DOHH2 (cell line): ENCODE results near the gene NUDT16L1.

ENCODE experiments used
- H3F3A ChIP-seq: fragments of 200-600 bp; sonication (generic), shearing (Covaris generic); 2 replicates; pipeline ENCODE4 v1.6.0; 2016; ENCODE audit warnings: antibody characterized with exemption, mild to moderate bottlenecking; ENCODE audit not compliant: control insufficient read depth, insufficient read depth
- H3K27ac ChIP-seq: fragments of 200-600 bp; sonication (generic); 2 replicates; pipeline ENCODE4 v1.5.1; 2014; ENCODE audit warnings: low read depth, mild to moderate bottlenecking, low read length, moderate library complexity
- H3K27me3 ChIP-seq: fragments of 200-600 bp; sonication (generic); 2 replicates; pipeline ENCODE4 v1.6.1; 2014; ENCODE audit warnings: mild to moderate bottlenecking, low read length, mixed read lengths; ENCODE audit not compliant: control insufficient read depth
- H3K36me3 ChIP-seq: fragments of 200-600 bp; sonication (generic); 2 replicates; pipeline ENCODE4 v1.6.1; 2014; ENCODE audit warnings: mild to moderate bottlenecking, low read length, moderate library complexity, mixed read lengths; ENCODE audit not compliant: control insufficient read depth
- H3K4me1 ChIP-seq: fragments of 200-600 bp; sonication (generic); 2 replicates; pipeline ENCODE4 v1.6.1; 2014; ENCODE audit warnings: mild to moderate bottlenecking, low read length, mixed read lengths; ENCODE audit not compliant: control insufficient read depth
- H3K4me2 ChIP-seq: fragments of 200-600 bp; sonication (generic); 2 replicates; pipeline ENCODE4 v1.6.0; 2014; ENCODE audit warnings: mild to moderate bottlenecking, low read length, moderate library complexity
- H3K4me3 ChIP-seq: fragments of 200-600 bp; sonication (generic); 2 replicates; pipeline ENCODE4 v1.5.1; 2014; ENCODE audit warnings: mild to moderate bottlenecking, low read length, mixed read lengths
- H3K79me2 ChIP-seq: fragments of 200-600 bp; sonication (generic); 2 replicates; pipeline ENCODE4 v1.6.1; 2014; ENCODE audit warnings: mild to moderate bottlenecking, low read length, mixed read lengths; ENCODE audit not compliant: control insufficient read depth
- H3K9me2 ChIP-seq: fragments of 200-600 bp; sonication (generic); replicated peaks from 2 replicates; pipeline ENCODE4 v1.6.1; 2014; ENCODE audit warnings: mild to moderate bottlenecking, low read length, mixed read lengths; ENCODE audit not compliant: control insufficient read depth
- H3K9me3 ChIP-seq: fragments of 200-600 bp; sonication (generic); 2 replicates; pipeline ENCODE4 v1.6.1; 2014; ENCODE audit warnings: antibody characterized with exemption, low read length, mixed read lengths; ENCODE audit not compliant: control insufficient read depth, insufficient read depth
- H4K20me1 ChIP-seq: fragments of 200-600 bp; sonication (generic); 2 replicates; pipeline ENCODE4 v1.6.0; 2014; ENCODE audit warnings: low read depth, mild to moderate bottlenecking, antibody characterized with exemption, low read length, moderate library complexity; ENCODE audit not compliant: control insufficient read depth, insufficient read depth
- EZH2phosphoT487 ChIP-seq: fragments of 200-600 bp; sonication (generic); IDR thresholded peaks from 2 replicates; pipeline ENCODE4 v1.6.1; 2017; ENCODE audit warnings: borderline replicate concordance, mild to moderate bottlenecking, antibody characterized with exemption, low read length, moderate library complexity, mixed read lengths
- TF ChIP-seq, protein P1 (sequence below): fragments of 200-600 bp; sonication (generic); IDR thresholded peaks from one replicate; pipeline ENCODE4 v1.5.1; 2014; ENCODE audit warnings: antibody characterized with exemption, mild to moderate bottlenecking, low read depth, low read length; ENCODE audit not compliant: poor library complexity, severe bottlenecking

NUDT16L1 gene

DNA sequence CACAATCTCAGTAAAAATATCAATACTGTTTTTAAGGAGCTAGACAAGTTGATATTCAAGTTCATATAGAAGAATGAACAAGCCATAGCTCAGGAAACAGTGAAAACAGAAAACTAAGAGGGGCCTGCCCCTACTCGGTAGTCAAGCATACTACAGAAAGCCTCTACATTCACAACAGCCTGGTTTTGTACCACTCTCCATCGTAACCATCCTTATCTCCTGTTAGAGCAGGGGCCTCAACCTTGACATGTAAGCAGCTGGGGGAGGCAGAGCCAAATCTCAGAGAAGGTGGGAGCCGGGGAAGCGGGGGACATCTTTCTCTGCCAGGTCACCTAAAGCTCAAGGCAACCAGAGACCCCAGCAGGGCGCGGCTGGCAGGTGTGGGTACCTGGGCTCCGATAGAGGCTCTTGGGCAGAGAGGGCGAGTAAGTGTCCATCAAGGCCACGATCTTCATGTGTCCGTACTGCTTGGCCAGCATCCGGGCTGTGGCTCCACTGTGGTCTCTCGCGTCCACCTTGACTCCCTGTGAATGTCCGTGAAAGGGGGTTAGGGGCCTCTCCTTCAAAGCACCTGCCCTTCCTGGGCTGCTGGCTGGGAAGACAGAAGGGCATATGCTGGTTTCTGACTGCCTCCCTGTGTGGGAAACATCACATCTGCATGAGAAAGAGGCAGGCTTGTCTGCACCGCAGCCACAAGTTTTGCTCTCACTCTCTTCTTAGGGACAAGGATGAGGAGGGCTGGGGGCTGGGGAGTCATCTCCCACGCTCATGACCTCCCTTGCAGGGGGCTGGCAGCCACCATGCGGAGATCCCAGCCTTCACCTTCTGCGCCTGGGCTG, 20.5 kb downstream of the NUDT16L1 start:
- Histone ChIP-seq H3K4me1 (peaks cover 9% of the 10 kb centered on the region), H3K9me2 (no peaks in the 10 kb centered on the region), H3K27ac (no peak overlapping the region), H3K27me3 (no peaks in the 10 kb centered on the region), H3K79me2 (no peaks in the 10 kb centered on the region), H3K4me2 (no peak overlapping the region), H4K20me1 (no peaks in the 10 kb centered on the region), H3K36me3 (peaks cover 8% of the 10 kb centered on the region), H3K4me3 (no peak overlapping the region), H3K9me3 (no peaks in the 10 kb centered on the region), H3F3A (no peaks in the 10 kb centered on the region)
- TF ChIP-seq EZH2phosphoT487 = no peak
- TF ChIP-seq, protein P1, sequence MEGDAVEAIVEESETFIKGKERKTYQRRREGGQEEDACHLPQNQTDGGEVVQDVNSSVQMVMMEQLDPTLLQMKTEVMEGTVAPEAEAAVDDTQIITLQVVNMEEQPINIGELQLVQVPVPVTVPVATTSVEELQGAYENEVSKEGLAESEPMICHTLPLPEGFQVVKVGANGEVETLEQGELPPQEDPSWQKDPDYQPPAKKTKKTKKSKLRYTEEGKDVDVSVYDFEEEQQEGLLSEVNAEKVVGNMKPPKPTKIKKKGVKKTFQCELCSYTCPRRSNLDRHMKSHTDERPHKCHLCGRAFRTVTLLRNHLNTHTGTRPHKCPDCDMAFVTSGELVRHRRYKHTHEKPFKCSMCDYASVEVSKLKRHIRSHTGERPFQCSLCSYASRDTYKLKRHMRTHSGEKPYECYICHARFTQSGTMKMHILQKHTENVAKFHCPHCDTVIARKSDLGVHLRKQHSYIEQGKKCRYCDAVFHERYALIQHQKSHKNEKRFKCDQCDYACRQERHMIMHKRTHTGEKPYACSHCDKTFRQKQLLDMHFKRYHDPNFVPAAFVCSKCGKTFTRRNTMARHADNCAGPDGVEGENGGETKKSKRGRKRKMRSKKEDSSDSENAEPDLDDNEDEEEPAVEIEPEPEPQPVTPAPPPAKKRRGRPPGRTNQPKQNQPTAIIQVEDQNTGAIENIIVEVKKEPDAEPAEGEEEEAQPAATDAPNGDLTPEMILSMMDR = no peak

DNA sequence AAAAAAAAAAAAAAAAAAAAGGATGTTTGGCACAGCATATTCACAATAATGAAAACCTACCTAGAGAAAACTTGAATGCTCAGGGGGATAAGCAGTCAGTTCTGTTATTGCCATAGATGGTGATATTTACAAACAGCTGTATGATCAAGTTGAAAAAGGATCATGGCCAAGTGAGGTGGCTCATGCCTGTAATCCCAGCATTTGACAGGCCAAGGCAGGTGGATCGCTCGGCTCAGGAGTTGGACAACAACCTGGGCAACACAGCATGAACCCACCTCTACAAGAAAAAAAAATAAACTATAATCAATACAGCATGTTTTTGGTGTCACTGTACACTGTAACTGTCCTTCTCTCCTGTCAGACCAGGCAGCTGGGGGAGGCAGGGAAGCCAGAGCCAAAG, 21.6 kb downstream of the NUDT16L1 start:
- no peaks in the 10 kb centered on the region for H3K27me3 ChIP-seq
- H3K9me2 ChIP-seq = no peaks in the 10 kb centered on the region
- no peaks in the 10 kb centered on the region for H3F3A ChIP-seq
- H3K4me1 ChIP-seq = peaks cover 15% of the 10 kb centered on the region
- H4K20me1 ChIP-seq = no peaks in the 10 kb centered on the region
- no peak overlapping the region for H3K4me2 ChIP-seq
- TF ChIP-seq, protein P1 = no peak
- TF ChIP-seq EZH2phosphoT487 = no peak
- no peaks in the 10 kb centered on the region for H3K9me3 ChIP-seq
- H3K36me3 ChIP-seq = peaks cover 6% of the 10 kb centered on the region; the same call in 1 of the 2 replicates
- no peaks in the 10 kb centered on the region for H3K79me2 ChIP-seq
- no peak overlapping the region for H3K4me3 ChIP-seq
- H3K27ac ChIP-seq = no peak overlapping the region

DNA sequence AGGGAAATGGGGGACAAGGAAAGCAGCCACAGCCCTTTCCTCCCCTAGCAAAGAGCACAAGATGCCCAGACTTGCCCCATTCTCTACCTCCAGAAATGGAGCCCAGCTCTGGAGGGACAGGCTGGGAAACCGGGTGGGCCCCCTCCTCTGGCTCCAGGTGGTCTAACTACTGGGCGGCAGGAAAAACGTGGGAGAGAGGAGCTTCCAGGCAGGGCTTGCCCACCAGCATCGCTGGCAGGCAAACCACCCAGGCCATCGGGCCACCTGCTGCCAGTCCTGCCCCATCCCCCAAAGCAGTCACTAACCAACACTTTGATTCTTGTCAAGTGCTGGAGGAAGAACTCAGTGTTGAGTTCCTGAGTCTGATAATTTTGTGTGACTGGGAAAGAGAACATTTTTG, 25.1 kb downstream of the NUDT16L1 start:
- Histone ChIP-seq H3K4me3 (0 out of 2 replicates have a peak overlapping the region, but pooled peaks have one; percentile 2), H3K9me2 (no peaks in the 10 kb centered on the region), H3K79me2 (no peaks in the 10 kb centered on the region), H3K27me3 (no peaks in the 10 kb centered on the region), H3K36me3 (peaks cover 3% of the 10 kb centered on the region; the same call in 1 of the 2 replicates), H4K20me1 (no peaks in the 10 kb centered on the region), H3K4me1 (peaks cover 15% of the 10 kb centered on the region), H3K27ac (0 out of 2 replicates have a peak overlapping the region, but pooled peaks have one; percentile 9), H3K9me3 (no peaks in the 10 kb centered on the region), H3F3A (no peaks in the 10 kb centered on the region), H3K4me2 (peak overlapping the region; percentile 24)
- no peak for TF ChIP-seq EZH2phosphoT487
- TF ChIP-seq, protein P1 = no peak
